B cell (primary cell): ENCODE results near the gene PDE6H. TPM values are rescaled to one million over a fixed set of nuclear protein-coding genes. Genes with fewer than 3 reads are reported as not detected.

ENCODE experiments used
- ATAC-seq: fragments of 200-7000 bp; cut with Tn5 transposase; one replicate; pipeline ENCODE4 v1.10.0; 2021; ENCODE audit warnings: low read depth, mild to moderate bottlenecking, moderate number of reproducible peaks, moderate library complexity
- CTCF ChIA-PET: fragments of 350-600 bp; sonication (Branson Sonifier 250); formaldehyde crosslinking; loops from one replicate; lab custom pipeline; 2021; ENCODE audit warnings: antibody characterized with exemption, inconsistent platforms; lab: Charles Lee
- POLR2A ChIA-PET: fragments of 350-600 bp; sonication (Branson Sonifier 250); formaldehyde crosslinking; loops from one replicate; lab custom pipeline; 2021; ENCODE audit warnings: antibody characterized with exemption; lab: Charles Lee
- DNase-seq: peaks from one replicate; pipeline ENCODE4 v3.0.0; 2013
- H2AFZ ChIP-seq: 2 replicates; pipeline ENCODE4 v1.6.1; 2012; ENCODE audit warnings: mild to moderate bottlenecking, low read depth, low read length; ENCODE audit not compliant: insufficient read depth, poor library complexity, severe bottlenecking
- H3K27ac ChIP-seq, 2 donors: 1 replicate in 1 of 2; 2 replicates in 1 of 2; pipeline ENCODE4 v1.5.1; 2012 to 2013; ENCODE audit warnings: low read length in 2 of 2, mild to moderate bottlenecking in 2 of 2, moderate library complexity in 1 of 2
- H3K27me3 ChIP-seq, 4 experiments: fragments of 200-600 bp in 1 of 4; sonication (generic) in 1 of 4; replicated peaks in 1 of 4; 1 replicate in 2 of 4; 2 replicates in 2 of 4; pipeline versions ENCODE4 v1.6.1 to v1.7.0; 2013 to 2016; ENCODE audit warnings: low read length in 3 of 4, mild to moderate bottlenecking in 2 of 4, mixed read lengths in 1 of 4, moderate library complexity in 1 of 4; ENCODE audit not compliant: insufficient read depth in 4 of 4, control insufficient read depth in 3 of 4; ENCODE audit errors: control extremely low read depth in 1 of 4
- H3K36me3 ChIP-seq, 2 experiments: replicated peaks in 1 of 2; 1 replicate in 1 of 2; 2 replicates in 1 of 2; pipeline versions ENCODE4 v1.6.1 to v1.7.1; 2013; ENCODE audit warnings: low read length in 1 of 2; ENCODE audit not compliant: insufficient read depth in 2 of 2, control insufficient read depth in 1 of 2; ENCODE audit errors: control extremely low read depth in 1 of 2, extremely low read depth in 1 of 2
- H3K4me1 ChIP-seq, 2 donors: fragments of 200-600 bp in 1 of 2; sonication (generic) in 1 of 2; 1 replicate in 1 of 2; 2 replicates in 1 of 2; pipeline versions ENCODE4 v1.5.1 to v1.6.1; 2013 to 2017; ENCODE audit warnings: low read length in 2 of 2; ENCODE audit not compliant: control insufficient read depth in 2 of 2, insufficient read depth in 2 of 2
- H3K4me2 ChIP-seq: replicated peaks from 2 replicates; pipeline ENCODE3; 2012; ENCODE audit warnings: mild to moderate bottlenecking, low read depth, low read length; ENCODE audit not compliant: poor library complexity, severe bottlenecking
- H3K4me3 ChIP-seq, 5 experiments: fragments of 200-600 bp in 1 of 5; sonication (generic) in 1 of 5; 1 replicate in 3 of 5; 2 replicates in 2 of 5; pipeline versions ENCODE4 v1.5.1 to v1.7.0; 2011 to 2016; ENCODE audit warnings: low read length in 4 of 5, mild to moderate bottlenecking in 4 of 5, low read depth in 2 of 5, control low read depth in 1 of 5, moderate library complexity in 1 of 5; ENCODE audit not compliant: insufficient read depth in 1 of 5; ENCODE audit errors: control extremely low read depth in 1 of 5, extremely low read depth in 1 of 5
- H3K79me2 ChIP-seq: fragments of 200-600 bp; sonication (generic); one replicate; pipeline ENCODE4 v1.6.0; 2016; ENCODE audit warnings: low read length; ENCODE audit not compliant: control insufficient read depth, insufficient read depth
- H3K9ac ChIP-seq: fragments of 200-600 bp; sonication (generic); 2 replicates; pipeline ENCODE4 v1.6.1; 2017; ENCODE audit warnings: mild to moderate bottlenecking, low read length, moderate library complexity
- H3K9me3 ChIP-seq, 3 donors: one replicate each; pipeline versions ENCODE4 v1.6.1 to v1.7.1; 2013; ENCODE audit warnings: low read length in 2 of 3; ENCODE audit not compliant: control insufficient read depth in 2 of 3, insufficient read depth in 1 of 3; ENCODE audit errors: control extremely low read depth in 1 of 3
- H4K20me1 ChIP-seq: 2 replicates; pipeline ENCODE4 v1.6.0; 2012; ENCODE audit warnings: mild to moderate bottlenecking, low read length; ENCODE audit not compliant: insufficient read depth, control insufficient read depth, poor library complexity, severe bottlenecking
- H3K27ac Mint-ChIP-seq: one replicate; pipeline ENCODE4 v1.8.0; 2021; ENCODE audit warnings: mixed read lengths
- H3K27me3 Mint-ChIP-seq: one replicate; pipeline ENCODE4 v1.8.0; 2021; ENCODE audit warnings: mixed read lengths
- H3K4me1 Mint-ChIP-seq: one replicate; pipeline ENCODE4 v1.8.0; 2021; ENCODE audit warnings: mixed read lengths
- H3K4me3 Mint-ChIP-seq: one replicate; pipeline ENCODE4 v1.8.0; 2021; ENCODE audit warnings: mixed read lengths
- H3K9me3 Mint-ChIP-seq: one replicate; pipeline ENCODE4 v1.8.0; 2022; ENCODE audit warnings: mixed read lengths; ENCODE audit not compliant: insufficient read depth
- CTCF ChIP-seq: fragments of 200-600 bp; IDR thresholded peaks from one replicate; pipeline ENCODE4 v1.8.0; 2022; ENCODE audit warnings: antibody characterized with exemption, mild to moderate bottlenecking
- EZH2 ChIP-seq: IDR thresholded peaks from 2 replicates; pipeline ENCODE4 v1.6.1; 2012; ENCODE audit warnings: borderline replicate concordance, low read depth, mild to moderate bottlenecking, moderate library complexity, low read length; ENCODE audit not compliant: insufficient read depth, poor library complexity, severe bottlenecking
- WGBS: methylation state at CpG from one replicate; pipeline ENCODE4 v1.1.5; 2013; ENCODE audit warnings: missing lambda C conversion rate; ENCODE audit not compliant: insufficient coverage; 5-methylcytosine and 5-hydroxymethylcytosine counted together
- intact Hi-C: fragments of 100-400 bp; cut with micrococcal nuclease; formaldehyde crosslinking; loops from one replicate; pipeline ENCODE4 v1.10.0; 2022
- polyA plus RNA-seq: library from polyadenylated mRNA; depleted of rRNA; stranded (reverse); fragments of >200 nt; gene quantifications from 2 replicates; pipeline ENCODE4 v1.2.3, GENCODE V29; 2012
- total RNA-seq, 2 donors: library from RNA; stranded (reverse); fragments of 120-200 nt in 1 of 2; gene quantifications; 1 replicate in 1 of 2; 2 replicates in 1 of 2; pipeline versions ENCODE4 v1.2.3 to v1.2.4, GENCODE V29; 2013 to 2022

The PDE6H gene
- total and polyA plus RNA-seq, 2 donors (not counting 1 experiment from before 2014, with no cell fraction given), result not detected

- Histone ChIP-seq H3K36me3 (no peaks in the 10 kb centered on the region), H4K20me1 (no peaks in the 10 kb centered on the region), H3K9ac (no peak overlapping the region), H3K4me2 (no peak overlapping the region), H3K27me3 (no peaks in the 10 kb centered on the region), H3K27ac (no peak overlapping the region), H2AFZ (no peak overlapping the region), H3K9me3 (no peaks in the 10 kb centered on the region), H3K79me2 (no peaks in the 10 kb centered on the region), H3K4me1 (no peaks in the 10 kb centered on the region), H3K4me3 (no peak overlapping the region)
- intact Hi-C loops, result no loop called here
- DNase-seq, result no peak
- ChIA-PET CTCF (no interaction called here), POLR2A (no interaction called here)
- H3K4me1 Mint-ChIP-seq, result no peaks in the 10 kb centered on the region
- H3K27ac Mint-ChIP-seq, result no peak overlapping the region
- H3K9me3 Mint-ChIP-seq, result no peaks in the 10 kb centered on the region
- no peak for TF ChIP-seq EZH2
- no peak for TF ChIP-seq CTCF
- no peak overlapping the region for H3K4me3 Mint-ChIP-seq
- peaks cover 10% of the 10 kb centered on the region for H3K27me3 Mint-ChIP-seq
- no peak for ATAC-seq
- WGBS, result 100% methylated on average over 1 of the region's 3 CpGs
These were observed 47.3 kb downstream of the PDE6H start for GRCh38 chr12:15020156-15020555.

Other genes starting within 250 kb of the PDE6H start
- gene WBP11, start 169.6 kb upstream of the PDE6H start, total RNA-seq, result 77.3 and 84.7 TPM in 2 replicates
- 13.6 and 40.8 TPM in 2 replicates for gene WBP11, start 169.6 kb upstream of the PDE6H start, polyA plus RNA-seq
- 1.2 and 1.4 TPM in 2 replicates for gene C12orf60, start 169.4 kb upstream of the PDE6H start, total RNA-seq
- gene C12orf60, start 169.4 kb upstream of the PDE6H start, polyA plus RNA-seq, result 0.25 and 0.29 TPM in 2 replicates
- gene SMCO3, start 158.9 kb upstream of the PDE6H start, total RNA-seq, result not detected in 2 replicates
- not detected in 2 replicates for gene SMCO3, start 158.9 kb upstream of the PDE6H start, polyA plus RNA-seq
- gene ART4, start 129.5 kb upstream of the PDE6H start, total RNA-seq, result not detected in 2 replicates
- gene ART4, start 129.5 kb upstream of the PDE6H start, polyA plus RNA-seq, result not detected in 2 replicates
- gene MGP, start 87.2 kb upstream of the PDE6H start, total RNA-seq, result 0.81 TPM in 1 of 2 replicates, not detected in the other
- 0.39 and 0.74 TPM in 2 replicates for gene MGP, start 87.2 kb upstream of the PDE6H start, polyA plus RNA-seq
- 9.0 and 12.4 TPM in 2 replicates for gene ERP27, start 34.5 kb upstream of the PDE6H start, total RNA-seq
- 6.2 and 7.8 TPM in 2 replicates for gene ERP27, start 34.5 kb upstream of the PDE6H start, polyA plus RNA-seq
- 508 and 514 TPM in 2 replicates for gene ARHGDIB, start 11.4 kb upstream of the PDE6H start, total RNA-seq
- gene ARHGDIB, start 11.4 kb upstream of the PDE6H start, polyA plus RNA-seq, result 514 and 826 TPM in 2 replicates
- not detected in 2 replicates for gene RERG, start 248.4 kb downstream of the PDE6H start, total RNA-seq
- not detected in 2 replicates for gene RERG, start 248.4 kb downstream of the PDE6H start, polyA plus RNA-seq